GM21360 (cell line): Measurements from ENCODE around the gene GBP3.
"Not testable (repeated sequence)": the region's sequence is repeated elsewhere in the genome, so short reads cannot be mapped to it uniquely, and the experiment has no call there.

ENCODE experiments used
- ATAC-seq: cut with Tn5 transposase; IDR thresholded peaks from one replicate; pipeline ENCODE4 v1.9.1; 2021; ENCODE audit warnings: mild to moderate bottlenecking, moderate library complexity; ENCODE audit not compliant: unreplicated experiment

The GBP3 gene

GRCh38 chr1:89022167-89022959, at the start of gene GBP3:
Gene GBP3 (minus strand): TSS chr1:89022866. CDS start chr1:89020721, 2,145 bp downstream.
- peak; percentile 78 for ATAC-seq

GRCh38 chr1:89070509-89070908, 47.8 kb upstream of the GBP3 start:
- ATAC-seq: no peak

- ATAC-seq: no peak
Measured at GRCh38 chr1:89069951-89070350, 47.3 kb upstream of the GBP3 start.

GRCh38 chr1:89068291-89068690, 45.6 kb upstream of the GBP3 start:
- no peak for ATAC-seq

- peak; percentile 67 for ATAC-seq
Measured at GRCh38 chr1:89065079-89065868, 42.6 kb upstream of the GBP3 start, which contains the start of gene GBP1. Gene GBP1 (minus strand): TSS chr1:89065208. CDS start chr1:89063234, 1,974 bp downstream.

- no peak for ATAC-seq
Measured at GRCh38 chr1:89064632-89065031, 42.0 kb upstream of the GBP3 start.

- no peak for ATAC-seq
Measured at GRCh38 chr1:89063094-89063493, 40.4 kb upstream of the GBP3 start.

GRCh38 chr1:89060091-89060490, 37.4 kb upstream of the GBP3 start:
- ATAC-seq: no peak

GRCh38 chr1:89051955-89052312, 29.3 kb upstream of the GBP3 start:
- ATAC-seq: no peak

GRCh38 chr1:89051300-89051954, 28.8 kb upstream of the GBP3 start:
- no peak for ATAC-seq

GRCh38 chr1:89050649-89051033, 28.0 kb upstream of the GBP3 start:
- no peak for ATAC-seq

GRCh38 chr1:89049901-89050648, 27.4 kb upstream of the GBP3 start:
- not testable (repeated sequence) for ATAC-seq

- ATAC-seq: not testable (repeated sequence)
Measured at GRCh38 chr1:89049187-89049586, 26.5 kb upstream of the GBP3 start.

GRCh38 chr1:89047734-89048133, 25.1 kb upstream of the GBP3 start:
- no peak for ATAC-seq

- ATAC-seq: not testable (repeated sequence)
Measured at GRCh38 chr1:89046318-89047183, 23.9 kb upstream of the GBP3 start.

GRCh38 chr1:89044970-89045721, 22.5 kb upstream of the GBP3 start:
- ATAC-seq: no peak

- no peak for ATAC-seq
Measured at GRCh38 chr1:89043940-89044339, 21.3 kb upstream of the GBP3 start.

GRCh38 chr1:89042491-89042890, 19.8 kb upstream of the GBP3 start:
- no peak for ATAC-seq

- no peak for ATAC-seq
Measured at GRCh38 chr1:89041721-89042120, 19.1 kb upstream of the GBP3 start.
